GM10847 (cell line): ENCODE measurements around the gene SDK2.

Experiments used
- POLR2A ChIP-seq: IDR thresholded peaks from 2 replicates; pipeline ENCODE4 v1.6.1; 2011; ENCODE audit not compliant: insufficient read length; ENCODE audit errors: extremely low read depth

SDK2 gene

GRCh38 chr17:73390851-73391250, 253.4 kb downstream of the SDK2 start:
- TF ChIP-seq POLR2A, result no peak

- TF ChIP-seq POLR2A, result no peak
Measured at GRCh38 chr17:73390221-73390620, 254.0 kb downstream of the SDK2 start.

- TF ChIP-seq POLR2A, result no peak
Measured at GRCh38 chr17:73389411-73389810, 254.8 kb downstream of the SDK2 start.

GRCh38 chr17:73388578-73388905, 255.7 kb downstream of the SDK2 start:
- no peak for TF ChIP-seq POLR2A

- no peak for TF ChIP-seq POLR2A
Measured at GRCh38 chr17:73387746-73388577, 256.3 kb downstream of the SDK2 start.

GRCh38 chr17:73386561-73386960, 257.7 kb downstream of the SDK2 start:
- no peak for TF ChIP-seq POLR2A

GRCh38 chr17:73384926-73385325, 259.3 kb downstream of the SDK2 start:
- no peak for TF ChIP-seq POLR2A

GRCh38 chr17:73380439-73381106, 263.7 kb downstream of the SDK2 start:
- TF ChIP-seq POLR2A, result no peak

GRCh38 chr17:73379826-73380225, 264.4 kb downstream of the SDK2 start:
- no peak for TF ChIP-seq POLR2A

- no peak for TF ChIP-seq POLR2A
Measured at GRCh38 chr17:73378974-73379470, 265.2 kb downstream of the SDK2 start.

- TF ChIP-seq POLR2A, result no peak
Measured at GRCh38 chr17:73376636-73377035, 267.6 kb downstream of the SDK2 start.

GRCh38 chr17:73376152-73376551, 268.1 kb downstream of the SDK2 start:
- no peak for TF ChIP-seq POLR2A

- no peak for TF ChIP-seq POLR2A
Measured at GRCh38 chr17:73371836-73372235, 272.4 kb downstream of the SDK2 start.

- TF ChIP-seq POLR2A, result no peak
Measured at GRCh38 chr17:73371285-73371684, 273.0 kb downstream of the SDK2 start.

GRCh38 chr17:73369111-73369521, 275.1 kb downstream of the SDK2 start:
- TF ChIP-seq POLR2A, result no peak

- no peak for TF ChIP-seq POLR2A
Measured at GRCh38 chr17:73368085-73368631, 276.1 kb downstream of the SDK2 start.
